Stimulated activated naive CD8-positive, alpha-beta T cell treated with anti-CD3 and anti-CD28 coated beads, Interleukin-15, amount 100 ng/mL, for 72 hours (primary cell): Measurements from ENCODE around the gene LSM14A.
"Not testable (repeated sequence)": the region's sequence is repeated elsewhere in the genome, so short reads cannot be mapped to it uniquely, and the experiment has no call there.

Experiments
- ATAC-seq: fragments of 150-1000 bp; cut with Tn5 transposase; 2 replicates; pipeline ENCODE4 v1.10.0; 2021; ENCODE audit warnings: mild to moderate bottlenecking, moderate library complexity
- DNase-seq, 2 donors: peaks; one replicate each; pipeline ENCODE4 v3.0.0; 2021 to 2022
- H3K27ac Mint-ChIP-seq, 2 donors: one replicate each; pipeline ENCODE4 v1.8.0; 2022; ENCODE audit warnings: mild to moderate bottlenecking in 2 of 2, mixed read lengths in 2 of 2, moderate library complexity in 2 of 2
- H3K27me3 Mint-ChIP-seq: one replicate; pipeline ENCODE4 v1.8.0; 2022; ENCODE audit warnings: mixed read lengths
- H3K4me1 Mint-ChIP-seq: one replicate; pipeline ENCODE4 v1.8.0; 2022; ENCODE audit warnings: mild to moderate bottlenecking, mixed read lengths
- H3K4me3 Mint-ChIP-seq, 2 donors: one replicate each; pipeline ENCODE4 v1.8.0; 2022; ENCODE audit warnings: mild to moderate bottlenecking in 2 of 2, mixed read lengths in 2 of 2, moderate library complexity in 1 of 2
- H3K9me3 Mint-ChIP-seq, 2 donors: one replicate each; pipeline ENCODE4 v1.8.0; 2022; ENCODE audit warnings: mixed read lengths in 2 of 2

Gene LSM14A

DNA sequence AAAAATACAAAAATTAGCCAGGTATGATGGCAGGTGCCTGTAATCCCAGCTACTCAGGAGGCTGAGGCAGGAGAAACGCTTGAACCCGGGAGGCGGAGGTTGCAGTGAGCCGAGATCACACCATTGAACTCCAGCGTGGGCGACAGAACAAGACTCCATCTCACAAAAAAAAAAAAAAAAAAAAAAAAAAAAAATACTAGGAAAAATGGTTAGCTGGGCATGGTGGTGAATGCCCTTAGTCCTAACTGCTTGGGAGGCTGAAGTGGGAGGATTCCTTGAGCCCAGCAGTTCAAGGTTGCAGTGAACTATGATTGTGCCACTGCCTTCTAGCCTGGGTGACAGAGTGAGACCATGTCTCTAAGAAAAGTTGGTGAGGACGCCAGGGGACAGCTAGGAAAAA is 33.0 kb downstream of the LSM14A start:
- H3K4me1 Mint-ChIP-seq, DNase-seq, H3K27me3 Mint-ChIP-seq, H3K9me3 Mint-ChIP-seq, ATAC-seq, H3K4me3 Mint-ChIP-seq: not testable (repeated sequence)
- peak overlapping the region in 1 of 2 donors; percentile 82 for H3K27ac Mint-ChIP-seq

DNA sequence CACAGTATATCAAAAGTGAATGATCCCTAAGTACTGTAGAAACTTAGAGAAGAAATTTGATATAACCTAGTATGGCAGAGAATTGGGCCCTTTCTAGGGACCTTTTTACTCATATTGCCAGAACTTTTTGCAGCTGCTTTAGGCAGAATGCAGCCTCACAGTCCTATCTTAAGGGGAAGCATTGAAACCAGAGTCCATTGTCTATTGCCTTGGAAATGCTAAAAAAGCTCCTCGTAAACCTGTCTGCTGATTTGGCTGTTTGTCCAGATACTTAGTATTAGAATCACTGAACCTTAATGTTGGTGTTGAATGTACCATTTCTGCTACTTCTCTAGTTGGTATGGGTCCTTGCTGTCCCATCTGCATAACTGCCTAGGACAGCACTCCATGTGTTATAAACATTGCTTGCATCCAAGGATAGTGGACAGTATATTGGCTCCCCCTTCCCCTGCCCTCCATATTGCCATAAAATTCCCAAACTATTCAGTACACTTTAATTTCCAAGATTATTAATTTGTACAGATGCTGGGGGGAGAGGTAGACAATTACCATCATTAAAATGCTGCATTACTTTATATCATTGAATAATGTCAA is 36.1 kb downstream of the LSM14A start:
- no peak overlapping the region for H3K4me3 Mint-ChIP-seq
- no peaks in the 10 kb centered on the region for H3K27me3 Mint-ChIP-seq
- ATAC-seq (no peak), DNase-seq (no peak)
- peaks cover 5% of the 10 kb centered on the region for H3K4me1 Mint-ChIP-seq
- peak overlapping the region in 1 of 2 donors; percentile 7 for H3K27ac Mint-ChIP-seq
- H3K9me3 Mint-ChIP-seq: no peaks in the 10 kb centered on the region

GRCh38 chr19:34209726-34210125 is 37.4 kb downstream of the LSM14A start:
- ATAC-seq (no peak), DNase-seq (no peak)
- Mint-ChIP-seq H3K4me3 (no peak overlapping the region), H3K9me3 (no peaks in the 10 kb centered on the region), H3K4me1 (peaks cover 7% of the 10 kb centered on the region), H3K27me3 (no peaks in the 10 kb centered on the region), H3K27ac (peak overlapping the region in 1 of 2 donors; percentile 61)

GRCh38 chr19:34213283-34213682 is 41.0 kb downstream of the LSM14A start:
- H3K27ac Mint-ChIP-seq: no peak overlapping the region
- H3K9me3 Mint-ChIP-seq: no peaks in the 10 kb centered on the region
- no peak overlapping the region for H3K4me3 Mint-ChIP-seq
- H3K27me3 Mint-ChIP-seq: no peaks in the 10 kb centered on the region
- no peak for DNase-seq
- no peak for ATAC-seq
- peaks cover 30% of the 10 kb centered on the region for H3K4me1 Mint-ChIP-seq

DNA sequence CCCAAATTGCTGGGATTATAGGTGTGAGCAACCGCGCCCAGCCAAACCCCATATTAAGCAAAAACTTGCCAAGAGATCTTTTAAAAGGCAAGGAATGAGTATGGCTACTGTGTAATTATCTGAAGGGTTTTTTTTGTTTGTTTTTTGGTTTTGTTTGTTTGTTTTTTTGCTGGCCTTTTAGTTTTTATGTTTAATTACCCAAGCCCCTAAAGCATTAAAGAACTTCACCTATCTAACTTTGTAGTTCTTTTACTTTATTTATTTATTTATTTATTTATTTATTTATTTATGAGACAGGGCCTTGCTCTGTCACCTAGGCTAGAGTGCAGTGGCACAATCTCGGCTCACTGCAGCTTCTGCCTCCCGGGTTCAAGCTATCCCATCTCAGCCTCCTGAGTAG is 41.7 kb downstream of the LSM14A start:
- no peak for DNase-seq
- no peak for ATAC-seq
- Mint-ChIP-seq H3K9me3 (no peaks in the 10 kb centered on the region), H3K27ac (no peak overlapping the region), H3K27me3 (no peaks in the 10 kb centered on the region), H3K4me3 (no peak overlapping the region), H3K4me1 (peaks cover 38% of the 10 kb centered on the region)

GRCh38 chr19:34215006-34215665 is 42.8 kb downstream of the LSM14A start:
- ATAC-seq: no peak
- Mint-ChIP-seq H3K9me3 (no peaks in the 10 kb centered on the region), H3K27me3 (no peaks in the 10 kb centered on the region), H3K4me3 (no peak overlapping the region), H3K4me1 (peaks cover 41% of the 10 kb centered on the region), H3K27ac (peak overlapping the region in 1 of 2 donors; percentile 54)
- no peak for DNase-seq

GRCh38 chr19:34215666-34216038 is 43.3 kb downstream of the LSM14A start:
- ATAC-seq: no peak
- Mint-ChIP-seq H3K4me3 (no peak overlapping the region), H3K4me1 (peaks cover 46% of the 10 kb centered on the region), H3K27ac (no peak overlapping the region), H3K27me3 (no peaks in the 10 kb centered on the region), H3K9me3 (no peaks in the 10 kb centered on the region)
- DNase-seq: no peak

GRCh38 chr19:34216745-34217219 is 44.5 kb downstream of the LSM14A start:
- H3K27ac Mint-ChIP-seq: peak overlapping the region in 1 of 2 donors; percentile 80

GRCh38 chr19:34217952-34218817 is 45.9 kb downstream of the LSM14A start:
- peak; percentile 66 to 80 for DNase-seq
- H3K9me3 Mint-ChIP-seq: no peaks in the 10 kb centered on the region
- peak overlapping the region; percentile 58 to 73 for H3K4me3 Mint-ChIP-seq
- ATAC-seq: peak; percentile 97
- H3K27ac Mint-ChIP-seq: peak overlapping the region; percentile 1 to 69
- peaks cover 51% of the 10 kb centered on the region for H3K4me1 Mint-ChIP-seq
- H3K27me3 Mint-ChIP-seq: no peaks in the 10 kb centered on the region

More at GRCh38 chr19:34216745-34217219, 44.5 kb downstream of the LSM14A start:
- peak overlapping the region in 1 of 2 donors; percentile 39 for H3K4me3 Mint-ChIP-seq
- not testable (repeated sequence) for ATAC-seq, DNase-seq, H3K27me3 Mint-ChIP-seq, H3K9me3 Mint-ChIP-seq
- H3K4me1 Mint-ChIP-seq: peaks cover 46% of the 10 kb centered on the region

DNA sequence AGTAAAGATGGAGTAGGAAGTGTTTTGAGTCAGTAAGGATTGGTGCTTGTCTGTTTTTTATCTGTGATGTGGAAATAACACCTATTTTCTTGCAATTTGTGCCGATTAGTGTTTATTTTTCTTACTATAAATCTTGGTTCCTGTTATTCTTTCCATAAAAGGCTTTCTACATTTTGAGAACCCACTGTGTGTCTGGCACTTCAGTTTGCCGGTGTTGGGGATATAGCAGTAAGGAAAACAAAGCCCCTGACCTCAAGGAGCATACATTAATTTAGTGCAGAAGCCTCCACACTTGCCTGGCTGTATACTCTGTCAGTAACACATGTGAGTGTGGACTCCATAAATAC is 46.5 kb downstream of the LSM14A start:
- Mint-ChIP-seq H3K4me1 (peaks cover 56% of the 10 kb centered on the region), H3K4me3 (no peak overlapping the region), H3K9me3 (no peaks in the 10 kb centered on the region), H3K27ac (peak overlapping the region in 1 of 2 donors; percentile 69), H3K27me3 (no peaks in the 10 kb centered on the region)
- DNase-seq (no peak), ATAC-seq (no peak)

GRCh38 chr19:34220472-34221063 is 48.3 kb downstream of the LSM14A start:
- H3K27ac Mint-ChIP-seq: no peak overlapping the region
- ATAC-seq (no peak), DNase-seq (peak; percentile 44 to 51)
- no peaks in the 10 kb centered on the region for H3K9me3 Mint-ChIP-seq
- H3K4me1 Mint-ChIP-seq: peaks cover 59% of the 10 kb centered on the region
- no peaks in the 10 kb centered on the region for H3K27me3 Mint-ChIP-seq
- no peak overlapping the region for H3K4me3 Mint-ChIP-seq

DNA sequence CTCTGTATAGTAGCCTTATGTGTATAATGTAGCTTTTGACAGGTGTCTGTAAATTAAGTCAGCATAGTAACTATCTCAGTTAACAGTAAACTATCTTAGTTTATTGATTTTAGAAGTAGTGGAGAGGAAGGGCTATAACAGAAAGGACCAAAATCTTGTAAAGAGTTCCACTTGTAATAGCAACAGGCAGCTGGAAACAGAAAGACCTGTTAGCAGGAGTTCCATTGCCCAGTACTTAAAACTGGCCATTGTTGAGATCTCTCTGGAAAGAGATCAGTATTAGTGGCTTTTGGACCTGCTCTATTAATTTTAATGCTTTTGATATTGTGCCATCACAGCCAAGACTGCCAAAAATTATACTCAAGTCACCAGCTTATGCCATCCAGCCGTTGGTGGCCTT is 50.1 kb downstream of the LSM14A start:
- Mint-ChIP-seq H3K4me1 (peaks cover 66% of the 10 kb centered on the region), H3K27ac (no peak overlapping the region), H3K27me3 (no peaks in the 10 kb centered on the region), H3K9me3 (no peaks in the 10 kb centered on the region), H3K4me3 (no peak overlapping the region)
- DNase-seq: no peak
- ATAC-seq: no peak

DNA sequence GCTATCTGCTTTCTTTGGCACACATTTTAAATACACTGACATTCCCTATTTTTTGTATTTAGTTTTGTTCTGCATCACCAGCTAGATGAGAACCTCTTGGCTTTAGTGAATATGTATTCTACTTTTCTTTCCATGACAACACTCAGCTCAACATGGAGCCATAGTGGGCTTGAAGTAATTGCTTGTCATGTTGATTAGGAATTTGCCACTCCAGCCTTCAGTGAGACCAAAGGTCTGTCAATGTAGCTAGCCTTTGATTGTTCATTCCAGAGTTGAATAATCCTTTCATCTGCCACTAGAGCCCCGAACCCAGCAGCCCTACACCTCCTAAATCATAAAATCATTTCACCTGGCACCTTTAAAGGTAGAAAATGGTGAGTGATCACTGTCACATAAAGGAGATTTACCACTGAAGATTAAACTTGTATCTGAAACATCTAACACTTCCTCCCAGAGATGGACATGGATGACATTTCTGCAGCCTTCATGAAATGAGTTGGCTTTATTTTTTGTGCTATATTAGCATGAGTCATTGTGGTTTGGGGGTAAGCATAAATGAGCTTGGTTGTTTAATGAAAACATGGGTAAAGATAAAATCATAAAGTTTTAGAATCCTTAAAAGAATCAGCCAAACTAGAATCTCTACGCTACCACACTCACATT is 52.8 kb downstream of the LSM14A start:
- Mint-ChIP-seq H3K27me3 (no peaks in the 10 kb centered on the region), H3K4me3 (peak overlapping the region; percentile 4 to 39), H3K27ac (peak overlapping the region; percentile 37 to 77), H3K9me3 (no peaks in the 10 kb centered on the region), H3K4me1 (peaks cover 50% of the 10 kb centered on the region)
- ATAC-seq: peak; percentile 85
- DNase-seq: no peak

- no peaks in the 10 kb centered on the region for H3K9me3 Mint-ChIP-seq
- H3K27ac Mint-ChIP-seq: no peak overlapping the region
- H3K27me3 Mint-ChIP-seq: no peaks in the 10 kb centered on the region
- H3K4me3 Mint-ChIP-seq: peak overlapping the region; percentile 4 to 44
- DNase-seq (no peak), ATAC-seq (peak; percentile 31)
- peaks cover 46% of the 10 kb centered on the region for H3K4me1 Mint-ChIP-seq
Measured at GRCh38 chr19:34225659-34226015, 53.3 kb downstream of the LSM14A start.

- peak overlapping the region in 1 of 2 donors; percentile 84 for H3K27ac Mint-ChIP-seq
- H3K4me3 Mint-ChIP-seq: peak overlapping the region; percentile 4 to 44
- peak; percentile 80 for ATAC-seq
- H3K9me3 Mint-ChIP-seq: no peaks in the 10 kb centered on the region
- peaks cover 48% of the 10 kb centered on the region for H3K4me1 Mint-ChIP-seq
- peak in 1 of 2 donors; percentile 9 for DNase-seq
- no peaks in the 10 kb centered on the region for H3K27me3 Mint-ChIP-seq
Measured at GRCh38 chr19:34226036-34226435, 53.7 kb downstream of the LSM14A start.
